HEK293 (cell line): ENCODE measurements around the gene COBL.

ENCODE experiments used
- CTCF ChIA-PET: fragments of 350-600 bp; formaldehyde crosslinking; extraction: SDS; loops from one replicate; lab custom pipeline; 2021; ENCODE audit warnings: antibody characterized with exemption; lab: Yijun Ruan, JAX
- POLR2A ChIA-PET: fragments of 300-600 bp; formaldehyde crosslinking; extraction: SDS; loops from one replicate; lab custom pipeline; 2020; ENCODE audit warnings: antibody characterized with exemption, inconsistent platforms; lab: Yijun Ruan, JAX
- H3K27ac ChIP-seq: fragments of 200-500 bp; sonication (Bioruptor generic); 2 replicates; pipeline ENCODE4 v1.5.1; 2014; ENCODE audit warnings: low read depth, low read length, control low read depth, inconsistent platforms; ENCODE audit errors: extremely low read depth
- H3K36me3 ChIP-seq, 2 experiments: fragments of 200-500 bp in 1 of 2; sonication (Bioruptor generic) in 1 of 2; 1 replicate in 1 of 2; 2 replicates in 1 of 2; pipeline ENCODE4 v1.5.1; 2014 to 2017; ENCODE audit warnings: inconsistent platforms in 2 of 2, low read length in 2 of 2; ENCODE audit not compliant: control insufficient read depth in 2 of 2, insufficient read depth in 1 of 2
- H3K4me1 ChIP-seq: fragments of 200-500 bp; sonication (Bioruptor generic); 2 replicates; pipeline ENCODE4 v1.5.1; 2014; ENCODE audit warnings: mild to moderate bottlenecking, low read length, inconsistent platforms; ENCODE audit not compliant: control insufficient read depth, insufficient read depth
- H3K4me3 ChIP-seq: 2 replicates; pipeline ENCODE4 v1.5.1; 2011; ENCODE audit warnings: low read depth, mild to moderate bottlenecking, control low read depth, low read length, moderate library complexity
- H3K9me3 ChIP-seq: fragments of 200-500 bp; sonication (Bioruptor generic); 2 replicates; pipeline ENCODE4 v1.5.1; 2014; ENCODE audit warnings: low read depth, low read length, inconsistent platforms; ENCODE audit not compliant: control insufficient read depth, insufficient read depth
- BCL11A ChIP-seq: fragments of 450-650 bp; formaldehyde crosslinking; IDR thresholded peaks from 2 replicates; pipeline ENCODE4 v1.5.1; 2016; ENCODE audit warnings: low read depth, missing biosample characterization, missing genetic modification characterization
- KLF8 ChIP-seq: fragments of 450-650 bp; formaldehyde crosslinking; IDR thresholded peaks from 2 replicates; pipeline ENCODE4 v1.5.1; 2016; ENCODE audit warnings: missing biosample characterization, missing genetic modification characterization
- MZF1 ChIP-seq: fragments of 450-650 bp; formaldehyde crosslinking; IDR thresholded peaks from 2 replicates; pipeline ENCODE4 v1.5.1; 2017; ENCODE audit warnings: missing biosample characterization, missing genetic modification characterization, borderline replicate concordance
- PRDM1 ChIP-seq: fragments of 450-650 bp; formaldehyde crosslinking; IDR thresholded peaks from 2 replicates; pipeline ENCODE4; 2016; ENCODE audit warnings: missing biosample characterization, missing genetic modification characterization
- ZNF174 ChIP-seq: fragments of 450-650 bp; formaldehyde crosslinking; IDR thresholded peaks from 2 replicates; pipeline ENCODE4 v1.5.0; 2017; ENCODE audit warnings: missing biosample characterization, mild to moderate bottlenecking, missing genetic modification characterization
- ZNF302 ChIP-seq: fragments of 450-650 bp; formaldehyde crosslinking; IDR thresholded peaks from 2 replicates; pipeline ENCODE4 v1.5.1; 2016; ENCODE audit warnings: missing biosample characterization, missing genetic modification characterization, low read depth
- ZNF335 ChIP-seq: fragments of 450-650 bp; formaldehyde crosslinking; conservative IDR thresholded peaks from 2 replicates; pipeline ENCODE4 v1.5.1; 2016; ENCODE audit warnings: missing biosample characterization, missing genetic modification characterization
- ZNF354C ChIP-seq: fragments of 450-650 bp; formaldehyde crosslinking; IDR thresholded peaks from 2 replicates; pipeline ENCODE4 v1.5.1; 2016; ENCODE audit warnings: missing biosample characterization, missing genetic modification characterization, low read depth, borderline replicate concordance
- ZNF391 ChIP-seq: fragments of 450-650 bp; formaldehyde crosslinking; IDR thresholded peaks from 2 replicates; pipeline ENCODE4 v1.5.1; 2016; ENCODE audit warnings: low read depth, missing biosample characterization, missing genetic modification characterization, borderline replicate concordance
- ZNF426 ChIP-seq: fragments of 450-650 bp; formaldehyde crosslinking; IDR thresholded peaks from 2 replicates; pipeline ENCODE4 v1.5.1; 2017; ENCODE audit warnings: missing biosample characterization, missing genetic modification characterization, mild to moderate bottlenecking, inconsistent platforms, moderate library complexity
- ZNF530 ChIP-seq: fragments of 450-650 bp; formaldehyde crosslinking; IDR thresholded peaks from 2 replicates; pipeline ENCODE4 v1.5.1; 2016; ENCODE audit warnings: low read depth, missing biosample characterization, missing genetic modification characterization
- ZNF600 ChIP-seq: fragments of 450-650 bp; formaldehyde crosslinking; IDR thresholded peaks from 2 replicates; pipeline ENCODE4 v1.5.1; 2016; ENCODE audit warnings: missing biosample characterization, missing genetic modification characterization
- ZNF658 ChIP-seq: fragments of 450-650 bp; formaldehyde crosslinking; IDR thresholded peaks from 2 replicates; pipeline ENCODE4; 2016; ENCODE audit warnings: missing biosample characterization, missing genetic modification characterization
- ZNF776 ChIP-seq: fragments of 450-650 bp; formaldehyde crosslinking; IDR thresholded peaks from 2 replicates; pipeline ENCODE4 v1.5.0; 2017; ENCODE audit warnings: missing biosample characterization, missing genetic modification characterization, borderline replicate concordance
- ZNF837 ChIP-seq: fragments of 450-650 bp; formaldehyde crosslinking; IDR thresholded peaks from 2 replicates; pipeline ENCODE4 v1.5.1; 2016; ENCODE audit warnings: missing biosample characterization, missing genetic modification characterization
- ZNF843 ChIP-seq: fragments of 450-650 bp; formaldehyde crosslinking; IDR thresholded peaks from 2 replicates; pipeline ENCODE4 v1.5.1; 2016; ENCODE audit warnings: missing biosample characterization, missing genetic modification characterization
- TF ChIP-seq, protein P1 (sequence below): fragments of 450-650 bp; formaldehyde crosslinking; IDR thresholded peaks from 2 replicates; pipeline ENCODE4 v1.5.1; 2017; ENCODE audit warnings: missing biosample characterization, missing genetic modification characterization
- TF ChIP-seq, protein P2 (sequence below): fragments of 450-650 bp; formaldehyde crosslinking; IDR thresholded peaks from 2 replicates; pipeline ENCODE4 v1.5.1; 2016; ENCODE audit warnings: missing biosample characterization, missing genetic modification characterization
- TF ChIP-seq, protein P3 (sequence below): fragments of 450-650 bp; formaldehyde crosslinking; IDR thresholded peaks from 2 replicates; pipeline ENCODE4 v1.5.1; 2016; ENCODE audit warnings: missing biosample characterization, missing genetic modification characterization
- TF ChIP-seq, protein P4 (sequence below): fragments of 450-650 bp; formaldehyde crosslinking; IDR thresholded peaks from 2 replicates; pipeline ENCODE4 v1.5.0; 2017; ENCODE audit warnings: missing biosample characterization, missing genetic modification characterization, borderline replicate concordance

Gene COBL

DNA sequence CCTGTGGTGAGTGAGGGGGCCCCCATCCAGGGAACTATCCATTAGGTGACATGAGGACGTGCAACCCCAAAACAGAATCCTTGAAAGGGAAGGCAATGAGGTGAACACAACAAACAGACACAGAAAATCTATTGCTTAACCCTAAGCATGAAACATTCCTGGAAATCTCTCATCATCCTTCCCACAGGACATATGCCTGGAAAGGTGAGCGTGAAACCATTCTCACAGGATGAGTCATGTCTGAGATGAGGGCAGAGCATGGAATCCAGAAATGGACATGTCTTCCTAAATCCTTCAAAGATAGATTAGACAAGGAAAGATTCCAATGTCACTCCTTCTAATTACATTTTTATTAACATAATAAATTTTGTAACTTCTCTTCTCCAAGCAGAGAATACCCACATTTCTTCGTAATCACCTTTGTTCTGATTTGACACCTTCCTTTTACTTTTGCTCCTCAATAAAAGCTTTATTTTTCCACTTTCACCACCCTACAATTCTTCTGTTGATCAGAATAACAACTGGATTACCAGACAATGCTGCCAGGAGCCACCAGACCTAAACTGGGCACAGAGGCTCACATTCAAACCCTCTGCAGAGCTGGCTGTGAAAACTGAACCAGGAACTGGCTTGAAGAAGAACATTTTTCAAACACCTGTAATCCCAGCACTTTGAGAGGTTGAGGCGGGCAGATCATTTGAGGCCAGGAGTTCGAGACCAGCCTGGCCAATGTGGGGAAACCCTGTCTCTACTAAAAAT is 67.2 kb downstream of the COBL start:
- Histone ChIP-seq H3K9me3 (no peaks in the 10 kb centered on the region), H3K4me1 (peaks cover 7% of the 10 kb centered on the region; the same call in 1 of the 2 replicates)
- ChIA-PET CTCF (interaction anchor here (0.7 to 1.1 kb wide), 2 partner anchors 22 to 118 kb away, joined by 3 read pairs; no protein-coding TSS in a partner anchor), POLR2A (no interaction called here)
- no peak for TF ChIP-seq ZNF354C (tag by site-specific recombination)
- TF ChIP-seq, protein P1, sequence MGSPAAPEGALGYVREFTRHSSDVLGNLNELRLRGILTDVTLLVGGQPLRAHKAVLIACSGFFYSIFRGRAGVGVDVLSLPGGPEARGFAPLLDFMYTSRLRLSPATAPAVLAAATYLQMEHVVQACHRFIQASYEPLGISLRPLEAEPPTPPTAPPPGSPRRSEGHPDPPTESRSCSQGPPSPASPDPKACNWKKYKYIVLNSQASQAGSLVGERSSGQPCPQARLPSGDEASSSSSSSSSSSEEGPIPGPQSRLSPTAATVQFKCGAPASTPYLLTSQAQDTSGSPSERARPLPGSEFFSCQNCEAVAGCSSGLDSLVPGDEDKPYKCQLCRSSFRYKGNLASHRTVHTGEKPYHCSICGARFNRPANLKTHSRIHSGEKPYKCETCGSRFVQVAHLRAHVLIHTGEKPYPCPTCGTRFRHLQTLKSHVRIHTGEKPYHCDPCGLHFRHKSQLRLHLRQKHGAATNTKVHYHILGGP = peak; percentile 59; the same call in 1 of the 2 replicates
- TF ChIP-seq, protein P2, sequence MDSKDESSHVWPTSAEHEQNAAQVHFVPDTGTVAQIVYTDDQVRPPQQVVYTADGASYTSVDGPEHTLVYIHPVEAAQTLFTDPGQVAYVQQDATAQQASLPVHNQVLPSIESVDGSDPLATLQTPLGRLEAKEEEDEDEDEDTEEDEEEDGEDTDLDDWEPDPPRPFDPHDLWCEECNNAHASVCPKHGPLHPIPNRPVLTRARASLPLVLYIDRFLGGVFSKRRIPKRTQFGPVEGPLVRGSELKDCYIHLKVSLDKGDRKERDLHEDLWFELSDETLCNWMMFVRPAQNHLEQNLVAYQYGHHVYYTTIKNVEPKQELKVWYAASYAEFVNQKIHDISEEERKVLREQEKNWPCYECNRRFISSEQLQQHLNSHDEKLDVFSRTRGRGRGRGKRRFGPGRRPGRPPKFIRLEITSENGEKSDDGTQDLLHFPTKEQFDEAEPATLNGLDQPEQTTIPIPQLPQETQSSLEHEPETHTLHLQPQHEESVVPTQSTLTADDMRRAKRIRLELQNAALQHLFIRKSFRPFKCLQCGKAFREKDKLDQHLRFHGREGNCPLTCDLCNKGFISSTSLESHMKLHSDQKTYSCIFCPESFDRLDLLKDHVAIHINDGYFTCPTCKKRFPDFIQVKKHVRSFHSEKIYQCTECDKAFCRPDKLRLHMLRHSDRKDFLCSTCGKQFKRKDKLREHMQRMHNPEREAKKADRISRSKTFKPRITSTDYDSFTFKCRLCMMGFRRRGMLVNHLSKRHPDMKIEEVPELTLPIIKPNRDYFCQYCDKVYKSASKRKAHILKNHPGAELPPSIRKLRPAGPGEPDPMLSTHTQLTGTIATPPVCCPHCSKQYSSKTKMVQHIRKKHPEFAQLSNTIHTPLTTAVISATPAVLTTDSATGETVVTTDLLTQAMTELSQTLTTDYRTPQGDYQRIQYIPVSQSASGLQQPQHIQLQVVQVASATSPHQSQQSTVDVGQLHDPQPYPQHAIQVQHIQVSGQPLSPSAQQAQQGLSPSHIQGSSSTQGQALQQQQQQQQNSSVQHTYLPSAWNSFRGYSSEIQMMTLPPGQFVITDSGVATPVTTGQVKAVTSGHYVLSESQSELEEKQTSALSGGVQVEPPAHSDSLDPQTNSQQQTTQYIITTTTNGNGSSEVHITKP (tag by site-specific recombination) = no peak
- TF ChIP-seq PRDM1 (tag by site-specific recombination) = 0 out of 2 replicates have a peak, but pooled peaks have one; percentile 8
- no peak for TF ChIP-seq ZNF391
- TF ChIP-seq, all 188 proteins: peak for 2
- H3K4me3 ChIP-seq = no peak overlapping the region
- H3K36me3 ChIP-seq = no peaks in the 10 kb centered on the region
- no peak overlapping the region for H3K27ac ChIP-seq

DNA sequence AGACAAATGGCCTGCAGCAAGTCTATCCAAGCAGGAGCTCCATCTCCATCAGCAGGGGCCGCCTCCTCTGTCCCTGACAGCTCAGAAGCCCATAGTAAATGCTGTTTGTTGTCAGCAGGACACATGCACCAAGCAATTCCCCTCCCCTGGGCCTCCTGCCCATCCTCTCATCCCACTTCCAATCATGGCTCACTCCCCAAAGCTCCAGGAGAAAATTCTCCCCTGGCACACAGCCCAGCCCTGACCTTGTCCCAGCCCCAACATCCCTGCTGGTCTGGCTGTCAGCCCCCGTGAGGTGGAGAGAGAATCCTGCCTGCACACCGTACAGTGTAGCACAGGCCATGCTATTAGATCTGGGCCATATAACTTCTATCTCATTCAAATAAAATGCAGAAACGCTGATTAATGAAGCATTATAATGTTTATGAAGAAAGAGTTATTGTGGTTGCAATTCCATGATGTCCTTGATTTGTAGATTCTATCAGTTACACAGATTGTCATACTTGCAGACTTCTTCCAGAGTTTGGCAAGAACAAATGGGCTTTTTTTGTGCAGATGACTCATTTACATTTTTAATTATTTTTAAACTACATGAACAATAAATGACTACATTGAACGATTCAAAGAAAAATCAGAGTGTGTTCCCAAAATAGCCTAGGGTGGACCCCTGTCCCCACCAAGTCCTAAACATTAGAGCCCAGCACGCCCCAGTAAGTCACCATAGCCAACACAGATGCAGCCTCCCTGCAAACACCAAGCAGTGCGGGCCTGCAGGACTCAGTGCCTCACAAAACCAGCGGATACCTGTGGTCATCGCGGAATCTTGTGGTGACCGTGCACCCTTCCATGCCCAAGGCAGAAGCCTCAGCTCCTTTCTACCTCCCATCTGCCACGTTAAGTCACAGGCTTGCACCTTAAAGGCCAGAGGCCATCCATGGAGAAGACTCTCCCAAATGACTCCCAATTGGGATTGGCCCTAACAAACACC is 70.1 kb downstream of the COBL start:
- Histone ChIP-seq H3K9me3 (no peaks in the 10 kb centered on the region), H3K27ac (no peak overlapping the region), H3K4me1 (peaks cover 7% of the 10 kb centered on the region; the same call in 1 of the 2 replicates), H3K36me3 (no peaks in the 10 kb centered on the region), H3K4me3 (no peak overlapping the region)
- ChIA-PET POLR2A (no interaction called here), CTCF (interaction anchor here (0.8 to 1.2 kb wide), 2 partner anchors 21 to 86 kb away, joined by 4 to 6 read pairs; no protein-coding TSS in a partner anchor)
- TF ChIP-seq ZNF600 (0 out of 2 replicates have a peak, but pooled peaks have one; percentile 42), ZNF658 (tag by site-specific recombination) (no peak), ZNF837 (tag by site-specific recombination) (no peak), KLF8 (tag by site-specific recombination) (no peak), ZNF776 (tag by site-specific recombination) (no peak), ZNF426 (tag by site-specific recombination) (no peak), ZNF335 (tag by site-specific recombination) (no peak), ZNF174 (no peak), MZF1 (tag by site-specific recombination) (0 out of 2 replicates have a peak, but pooled peaks have one; percentile 51), ZNF530 (tag by site-specific recombination) (no peak), ZNF302 (tag by site-specific recombination) (no peak), ZNF843 (tag by site-specific recombination) (no peak), BCL11A (tag by site-specific recombination) (no peak)
- TF ChIP-seq, protein P3, sequence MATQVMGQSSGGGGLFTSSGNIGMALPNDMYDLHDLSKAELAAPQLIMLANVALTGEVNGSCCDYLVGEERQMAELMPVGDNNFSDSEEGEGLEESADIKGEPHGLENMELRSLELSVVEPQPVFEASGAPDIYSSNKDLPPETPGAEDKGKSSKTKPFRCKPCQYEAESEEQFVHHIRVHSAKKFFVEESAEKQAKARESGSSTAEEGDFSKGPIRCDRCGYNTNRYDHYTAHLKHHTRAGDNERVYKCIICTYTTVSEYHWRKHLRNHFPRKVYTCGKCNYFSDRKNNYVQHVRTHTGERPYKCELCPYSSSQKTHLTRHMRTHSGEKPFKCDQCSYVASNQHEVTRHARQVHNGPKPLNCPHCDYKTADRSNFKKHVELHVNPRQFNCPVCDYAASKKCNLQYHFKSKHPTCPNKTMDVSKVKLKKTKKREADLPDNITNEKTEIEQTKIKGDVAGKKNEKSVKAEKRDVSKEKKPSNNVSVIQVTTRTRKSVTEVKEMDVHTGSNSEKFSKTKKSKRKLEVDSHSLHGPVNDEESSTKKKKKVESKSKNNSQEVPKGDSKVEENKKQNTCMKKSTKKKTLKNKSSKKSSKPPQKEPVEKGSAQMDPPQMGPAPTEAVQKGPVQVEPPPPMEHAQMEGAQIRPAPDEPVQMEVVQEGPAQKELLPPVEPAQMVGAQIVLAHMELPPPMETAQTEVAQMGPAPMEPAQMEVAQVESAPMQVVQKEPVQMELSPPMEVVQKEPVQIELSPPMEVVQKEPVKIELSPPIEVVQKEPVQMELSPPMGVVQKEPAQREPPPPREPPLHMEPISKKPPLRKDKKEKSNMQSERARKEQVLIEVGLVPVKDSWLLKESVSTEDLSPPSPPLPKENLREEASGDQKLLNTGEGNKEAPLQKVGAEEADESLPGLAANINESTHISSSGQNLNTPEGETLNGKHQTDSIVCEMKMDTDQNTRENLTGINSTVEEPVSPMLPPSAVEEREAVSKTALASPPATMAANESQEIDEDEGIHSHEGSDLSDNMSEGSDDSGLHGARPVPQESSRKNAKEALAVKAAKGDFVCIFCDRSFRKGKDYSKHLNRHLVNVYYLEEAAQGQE (tag by site-specific recombination) = no peak
- TF ChIP-seq, protein P4, sequence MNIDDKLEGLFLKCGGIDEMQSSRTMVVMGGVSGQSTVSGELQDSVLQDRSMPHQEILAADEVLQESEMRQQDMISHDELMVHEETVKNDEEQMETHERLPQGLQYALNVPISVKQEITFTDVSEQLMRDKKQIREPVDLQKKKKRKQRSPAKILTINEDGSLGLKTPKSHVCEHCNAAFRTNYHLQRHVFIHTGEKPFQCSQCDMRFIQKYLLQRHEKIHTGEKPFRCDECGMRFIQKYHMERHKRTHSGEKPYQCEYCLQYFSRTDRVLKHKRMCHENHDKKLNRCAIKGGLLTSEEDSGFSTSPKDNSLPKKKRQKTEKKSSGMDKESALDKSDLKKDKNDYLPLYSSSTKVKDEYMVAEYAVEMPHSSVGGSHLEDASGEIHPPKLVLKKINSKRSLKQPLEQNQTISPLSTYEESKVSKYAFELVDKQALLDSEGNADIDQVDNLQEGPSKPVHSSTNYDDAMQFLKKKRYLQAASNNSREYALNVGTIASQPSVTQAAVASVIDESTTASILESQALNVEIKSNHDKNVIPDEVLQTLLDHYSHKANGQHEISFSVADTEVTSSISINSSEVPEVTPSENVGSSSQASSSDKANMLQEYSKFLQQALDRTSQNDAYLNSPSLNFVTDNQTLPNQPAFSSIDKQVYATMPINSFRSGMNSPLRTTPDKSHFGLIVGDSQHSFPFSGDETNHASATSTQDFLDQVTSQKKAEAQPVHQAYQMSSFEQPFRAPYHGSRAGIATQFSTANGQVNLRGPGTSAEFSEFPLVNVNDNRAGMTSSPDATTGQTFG (tag by site-specific recombination) = no peak
